K562 (cell line): ENCODE results near the gene CTRB1. TPM values are rescaled to one million over a fixed set of nuclear protein-coding genes. Genes with fewer than 3 reads are reported as not detected.
"Not testable (repeated sequence)": the region's sequence is repeated elsewhere in the genome, so short reads cannot be mapped to it uniquely, and the experiment has no call there.

ENCODE experiments used
- ATAC-seq: fragments of 200-7000 bp; cut with Tn5 transposase; 3 replicates; pipeline ENCODE4 v1.9.1; 2020; ENCODE audit warnings: moderate library complexity
- BruUV-seq: library from RNA; stranded (reverse); fragments of 400-500 nt; replicated peaks from 2 replicates; lab custom pipeline; 2021; lab: Mats Ljungman, UMichigan
- CTCF ChIA-PET: fragments of 300-600 bp; formaldehyde crosslinking; extraction: SDS; loops from one replicate; lab custom pipeline; 2021; ENCODE audit warnings: low intra/inter-chr PET ratio; lab: Yijun Ruan, JAX
- POLR2A ChIA-PET: fragments of 300-600, 350-650 bp; sonication (Branson Sonifier 250); formaldehyde crosslinking; extraction: SDS; loops from one replicate; lab custom pipeline; 2021; ENCODE audit warnings: antibody characterized with exemption, inconsistent platforms; lab: Yijun Ruan, JAX
- DNase-seq, 4 experiments: peaks; one replicate each; pipeline versions ENCODE4 v3.0.0 to v3.0.0-alpha.2; 2011 to 2018; ENCODE audit warnings: low spot score in 3 of 4, mixed read lengths in 3 of 4; ENCODE audit errors: extremely low read depth in 1 of 4
- FAIRE-seq: peaks from 2 replicates; lab custom pipeline; 2011; peaks lifted over from hg19 to GRCh38; lab: Jason Lieb, UNC
- H2AFZ ChIP-seq: 2 replicates; pipeline ENCODE4 v1.6.0; 2011; ENCODE audit warnings: low read depth, low read length, control low read depth, inconsistent platforms
- H3K27ac ChIP-seq: fragments of 200-600 bp; 3 replicates; pipeline ENCODE4 v1.8.0; 2011; ENCODE audit warnings: low read depth, mild to moderate bottlenecking, control low read depth, inconsistent platforms, low read length, moderate library complexity, mixed read lengths; ENCODE audit errors: extremely low read depth
- H3K27me3 ChIP-seq, 2 experiments: fragments of 300-600 bp in 1 of 2; 2 replicates in 1 of 2; 3 replicates in 1 of 2; pipeline versions ENCODE4 v1.6.0 to v1.8.0; 2011; ENCODE audit warnings: inconsistent platforms in 2 of 2, low read length in 2 of 2, mild to moderate bottlenecking in 1 of 2, mixed read lengths in 1 of 2, moderate library complexity in 1 of 2; ENCODE audit not compliant: control insufficient read depth in 2 of 2, insufficient read depth in 2 of 2
- H3K36me3 ChIP-seq: fragments of 300-600 bp; 3 replicates; pipeline ENCODE4 v1.8.0; 2011; ENCODE audit warnings: mild to moderate bottlenecking, low read length, inconsistent platforms; ENCODE audit not compliant: control insufficient read depth, insufficient read depth
- H3K4me1 ChIP-seq, 2 experiments: fragments of 200-600 bp in 1 of 2; replicated peaks in 1 of 2; 2 replicates in 1 of 2; 3 replicates in 1 of 2; pipeline versions ENCODE4 v1.5.1 to v1.8.0; 2011; ENCODE audit warnings: inconsistent platforms in 2 of 2, low read length in 2 of 2, mild to moderate bottlenecking in 1 of 2, mixed read lengths in 1 of 2, moderate library complexity in 1 of 2; ENCODE audit not compliant: control insufficient read depth in 2 of 2, insufficient read depth in 2 of 2
- H3K4me2 ChIP-seq: 2 replicates; pipeline ENCODE4 v1.6.1; 2011; ENCODE audit warnings: low read length, control low read depth, inconsistent platforms, mixed read lengths; ENCODE audit not compliant: insufficient read depth
- H3K4me3 ChIP-seq: fragments of 200-600 bp; sonication (generic), shearing (Covaris generic); 2 replicates; pipeline ENCODE4 v1.5.1; 2016; ENCODE audit warnings: control low read depth, inconsistent platforms
- H3K79me2 ChIP-seq: fragments of 200-600 bp; 3 replicates; pipeline ENCODE4 v1.8.0; 2011; ENCODE audit warnings: low read length, inconsistent platforms; ENCODE audit not compliant: control insufficient read depth, insufficient read depth
- H3K9ac ChIP-seq, 2 experiments: 2 replicates each; pipeline versions ENCODE4 v1.6.0 to v1.6.1; 2011; ENCODE audit warnings: low read depth in 2 of 2, low read length in 2 of 2, control low read depth in 1 of 2, inconsistent platforms in 1 of 2, mild to moderate bottlenecking in 1 of 2, mixed read lengths in 1 of 2; ENCODE audit not compliant: insufficient read depth in 1 of 2
- H3K9me1 ChIP-seq: one replicate; pipeline ENCODE4 v1.6.0; 2011; ENCODE audit warnings: inconsistent platforms, mild to moderate bottlenecking, low read length, moderate library complexity; ENCODE audit not compliant: control insufficient read depth, insufficient read depth
- H3K9me3 ChIP-seq: replicated peaks from 2 replicates; pipeline ENCODE4 v1.5.1; 2011; ENCODE audit warnings: low read depth, low read length, inconsistent platforms; ENCODE audit not compliant: control insufficient read depth, insufficient read depth
- H4K20me1 ChIP-seq: replicated peaks from 2 replicates; pipeline ENCODE4 v1.6.1; 2011; ENCODE audit warnings: low read length, inconsistent platforms, mixed read lengths; ENCODE audit not compliant: control insufficient read depth, insufficient read depth
- WGBS: fragments of 100-300 bp; shearing (Covaris generic); methylation state at CpG from one replicate; pipeline ENCODE4 v1.1.6; 2016; ENCODE audit warnings: low coverage, mixed read lengths; ENCODE audit not compliant: insufficient coverage; ENCODE audit errors: missing lambda C conversion rate; 5-methylcytosine and 5-hydroxymethylcytosine counted together
- in situ Hi-C: fragments of 300-500 bp; cut with MboI; formaldehyde crosslinking; loops from 4 replicates; pipeline ENCODE4 v1.15.0; 2018; ENCODE audit warnings: inconsistent platforms, mixed read lengths
- intact Hi-C: fragments of 100-400 bp; cut with micrococcal nuclease; formaldehyde crosslinking; loops from 2 replicates; pipeline ENCODE4 v1.14.2; 2022
- polyA plus RNA-seq, 8 experiments: library from polyadenylated mRNA; depleted of rRNA in 4 of 8; stranded (reverse) in 5 of 8; unstranded in 3 of 8; fragments of >200 nt; fragmentation: Nextera tagmentation in 2 of 8; fragmentation: Illumina TruSeq in 1 of 8; extraction: Ambion mirVana in 2 of 8; extraction: Trizol in 1 of 8; gene quantifications; 2 replicates each; pipeline versions ENCODE4 v1.2.1 to v1.2.3, GENCODE V29; 2011 to 2014; ENCODE audit warnings: inconsistent platforms in 1 of 8, missing spikeins in 1 of 8
- total RNA-seq, 7 experiments: library from RNA; depleted of rRNA in 6 of 7; stranded (reverse); fragments of >200 nt in 6 of 7; fragmentation: Illumina TruSeq in 2 of 7; extraction: Trizol in 2 of 7; gene quantifications; 2 replicates each; pipeline versions ENCODE4 v1.2.1 to v1.2.3, GENCODE V29; 2011 to 2021; ENCODE audit warnings: low replicate concordance in 1 of 7

CTRB1 gene
- total and polyA plus RNA-seq, 9 of the 15 experiments (the other 6 are each of a cell fraction or from before 2014, with no cell fraction given): 2.3 TPM; not detected in 8

- FAIRE-seq, H3K9me1 ChIP-seq, intact Hi-C loops, DNase-seq, POLR2A ChIA-PET, H2AFZ ChIP-seq, H4K20me1 ChIP-seq, H3K36me3 ChIP-seq, H3K9ac ChIP-seq, H3K79me2 ChIP-seq, CTCF ChIA-PET, H3K9me3 ChIP-seq, H3K4me3 ChIP-seq, H3K27ac ChIP-seq, H3K4me2 ChIP-seq, BruUV-seq: not testable (repeated sequence)
- Histone ChIP-seq H3K4me1 (peaks cover 0 to 15% of the 10 kb centered on the region in 2 experiments; a peak in 2 of 5 replicates), H3K27me3 (peaks cover 35 to 63% of the 10 kb centered on the region in 2 experiments)
- in situ Hi-C loops: loop anchor here (5.0 to 25.0 kb wide), 3 partner anchors 182 to 1982 kb away; partner anchors contain the start of genes MON1B and SYCE1L
- ATAC-seq: peak; percentile 13
- no CpG with 5 or more reads among the region's 20 CpGs for WGBS
These were observed 13.9 kb upstream of the CTRB1 start for GRCh38 chr16:75204905-75205304.

- not testable (repeated sequence) for FAIRE-seq
These were observed 13.3 kb upstream of the CTRB1 start for GRCh38 chr16:75205438-75205837.

DNA sequence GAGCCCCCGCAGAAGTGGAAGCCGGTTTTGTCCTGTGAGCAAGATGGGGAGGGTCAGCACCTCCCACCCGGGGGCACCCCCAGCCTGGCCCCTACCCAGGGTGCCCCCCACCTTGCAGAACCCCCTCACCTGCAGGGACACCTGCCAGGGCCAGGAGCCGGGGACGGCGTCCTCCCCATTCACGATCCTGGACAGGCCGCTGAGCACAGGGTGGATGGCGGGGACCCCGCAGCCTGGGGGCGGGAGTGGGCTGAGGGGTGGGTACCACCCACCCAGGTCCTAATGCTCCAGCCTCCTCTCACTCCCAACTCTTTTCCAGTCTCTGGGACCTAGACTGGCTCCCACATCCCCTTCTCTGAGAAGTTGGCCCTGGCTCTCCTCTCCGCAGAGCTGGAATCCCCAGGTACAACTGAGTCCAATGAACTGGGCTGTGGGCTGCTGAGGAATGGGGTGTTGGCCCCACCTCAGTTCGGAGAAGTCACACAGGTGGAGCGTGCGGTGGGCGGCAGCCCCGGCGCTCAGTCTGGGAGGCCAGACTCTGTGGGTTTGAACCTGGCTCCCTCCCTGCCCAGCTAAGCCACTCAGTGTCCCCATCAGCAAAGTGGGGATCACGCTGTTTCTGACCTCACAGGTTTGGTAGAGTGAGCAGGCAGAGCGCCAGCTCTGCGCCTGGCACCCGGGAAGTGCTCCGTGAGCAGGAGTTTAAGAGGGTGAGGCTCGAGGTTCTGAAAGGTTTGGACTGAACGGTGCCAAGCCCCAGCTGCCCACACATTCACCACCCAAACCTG is 12.6 kb upstream of the CTRB1 start:
- WGBS: 17% methylated on average over 16 of the region's 25 CpGs
- intact Hi-C loops: loop anchor here (2.0 kb wide), 1 partner anchor 19 kb away; no protein-coding TSS in a partner anchor
- FAIRE-seq, ATAC-seq, H2AFZ ChIP-seq, H3K9ac ChIP-seq, H3K36me3 ChIP-seq, H3K4me2 ChIP-seq, H3K9me3 ChIP-seq, H3K27ac ChIP-seq, H3K4me3 ChIP-seq, H3K79me2 ChIP-seq, H4K20me1 ChIP-seq, H3K9me1 ChIP-seq, BruUV-seq, CTCF ChIA-PET, DNase-seq: not testable (repeated sequence)
- POLR2A ChIA-PET: interaction anchor here (0.7 kb wide), 1 partner anchor 9 kb away, joined by 3 read pairs; no protein-coding TSS in a partner anchor
- Histone ChIP-seq H3K4me1 (peaks cover 0 to 15% of the 10 kb centered on the region in 2 experiments; a peak in 2 of 5 replicates), H3K27me3 (peaks cover 31 to 72% of the 10 kb centered on the region in 2 experiments)
- in situ Hi-C loops: loop anchor here (25.0 kb wide), 1 partner anchor 1981 kb away; the partner anchor contains the start of genes MON1B and SYCE1L

More at GRCh38 chr16:75205438-75205837, 13.3 kb upstream of the CTRB1 start:
- ATAC-seq, CTCF ChIA-PET, H3K9me1 ChIP-seq, H3K4me2 ChIP-seq, BruUV-seq, H3K27ac ChIP-seq, H2AFZ ChIP-seq, H3K4me3 ChIP-seq, H3K9ac ChIP-seq, H4K20me1 ChIP-seq, H3K36me3 ChIP-seq, H3K79me2 ChIP-seq, POLR2A ChIA-PET, DNase-seq, H3K9me3 ChIP-seq, intact Hi-C loops: not testable (repeated sequence)
- in situ Hi-C loops: loop anchor here (25.0 kb wide), 1 partner anchor 1982 kb away; the partner anchor contains the start of genes MON1B and SYCE1L
- 15% methylated on average over 6 of the region's 19 CpGs for WGBS
- H3K27me3 ChIP-seq: peaks cover 35 to 68% of the 10 kb centered on the region in 2 experiments
- peaks cover 0 to 15% of the 10 kb centered on the region in 2 experiments; a peak in 2 of 5 replicates for H3K4me1 ChIP-seq
